ENCODE data around the gene GRHL1.

Gene GRHL1

GRCh38 chr2:10032746-10033105 lies 81.2 kb downstream of the GRHL1 start:
- TF ChIP-seq CTCF (IDR thresholded peaks at IDR 0.05; ENCODE audit: borderline replicate concordance, extremely low read depth, low read length, poor library complexity, severe bottlenecking) (no peak), EZH2 (IDR thresholded peaks at IDR 0.05; ENCODE audit: borderline replicate concordance, low read depth, low read length, severe bottlenecking) (no peak)

GRCh38 chr2:10033251-10034006 lies 81.9 kb downstream of the GRHL1 start:
- no peaks in the 10 kb centered on the region for H3K4me1 ChIP-seq (ENCODE audit: insufficient read depth, low read length)
- no peak overlapping the region for H2AFZ ChIP-seq (ENCODE audit: low read depth, low read length)
- H3K4me3 ChIP-seq (ENCODE audit: low read depth in 1 of 2, low read length in 2 of 2) = no peak overlapping the region
- no peaks in the 10 kb centered on the region for H3K79me2 ChIP-seq (ENCODE audit: insufficient read depth, low read length)
- no peak overlapping the region for H3K9ac ChIP-seq (ENCODE audit: low read depth, low read length)
- no peaks in the 10 kb centered on the region for H3K27me3 ChIP-seq (ENCODE audit: insufficient read depth, low read length, poor library complexity)
- peak; percentile 9 for DNase-seq
- no peak overlapping the region for H3K4me2 ChIP-seq (ENCODE audit: insufficient read depth, low read length)
- no peaks in the 10 kb centered on the region for H3K36me3 ChIP-seq (ENCODE audit: insufficient read depth, low read length)
- no peaks in the 10 kb centered on the region for H3K9me3 ChIP-seq (ENCODE audit: insufficient read depth, low read length, severe bottlenecking)
- ATAC-seq (ENCODE audit: insufficient read depth, low read depth) = peak; percentile 62; the same call in 2 of the 3 replicates
- no peaks in the 10 kb centered on the region for H4K20me1 ChIP-seq (ENCODE audit: insufficient read depth, low read length)
- no peak overlapping the region for H3K27ac ChIP-seq (ENCODE audit: low read length)
- TF ChIP-seq EZH2 (IDR thresholded peaks at IDR 0.05; ENCODE audit: borderline replicate concordance, low read depth, low read length, severe bottlenecking) (no peak), CTCF (IDR thresholded peaks at IDR 0.05; ENCODE audit: borderline replicate concordance, extremely low read depth, low read length, poor library complexity, severe bottlenecking) (no peak)

More at GRCh38 chr2:10032746-10033105, 81.2 kb downstream of the GRHL1 start:
- H3K36me3 ChIP-seq (ENCODE audit: insufficient read depth, low read length) = no peaks in the 10 kb centered on the region
- H3K4me1 ChIP-seq (ENCODE audit: insufficient read depth, low read length) = no peaks in the 10 kb centered on the region
- no peak overlapping the region for H3K4me2 ChIP-seq (ENCODE audit: insufficient read depth, low read length)
- H4K20me1 ChIP-seq (ENCODE audit: insufficient read depth, low read length) = no peaks in the 10 kb centered on the region
- H3K4me3 ChIP-seq (ENCODE audit: low read depth in 1 of 2, low read length in 2 of 2) = no peak overlapping the region
- H3K79me2 ChIP-seq (ENCODE audit: insufficient read depth, low read length) = no peaks in the 10 kb centered on the region
- H3K27ac ChIP-seq (ENCODE audit: low read length) = no peak overlapping the region
- no peak for DNase-seq
- H3K9ac ChIP-seq (ENCODE audit: low read depth, low read length) = no peak overlapping the region
- H3K9me3 ChIP-seq (ENCODE audit: insufficient read depth, low read length, severe bottlenecking) = no peaks in the 10 kb centered on the region
- no peak for ATAC-seq (ENCODE audit: insufficient read depth, low read depth)
- H3K27me3 ChIP-seq (ENCODE audit: insufficient read depth, low read length, poor library complexity) = no peaks in the 10 kb centered on the region
- H2AFZ ChIP-seq (ENCODE audit: low read depth, low read length) = no peak overlapping the region

- ATAC-seq (ENCODE audit: insufficient read depth, low read depth) = no peak
- Histone ChIP-seq H3K79me2 (ENCODE audit: insufficient read depth, low read length) (no peaks in the 10 kb centered on the region), H3K9ac (ENCODE audit: low read depth, low read length) (no peak overlapping the region), H3K4me2 (ENCODE audit: insufficient read depth, low read length) (no peak overlapping the region), H3K4me3 (ENCODE audit: low read depth in 1 of 2, low read length in 2 of 2) (no peak overlapping the region), H3K4me1 (ENCODE audit: insufficient read depth, low read length) (no peaks in the 10 kb centered on the region), H3K9me3 (ENCODE audit: insufficient read depth, low read length, severe bottlenecking) (no peaks in the 10 kb centered on the region), H2AFZ (ENCODE audit: low read depth, low read length) (no peak overlapping the region), H3K27ac (ENCODE audit: low read length) (no peak overlapping the region), H3K36me3 (ENCODE audit: insufficient read depth, low read length) (no peaks in the 10 kb centered on the region), H3K27me3 (ENCODE audit: insufficient read depth, low read length, poor library complexity) (no peaks in the 10 kb centered on the region), H4K20me1 (ENCODE audit: insufficient read depth, low read length) (no peaks in the 10 kb centered on the region)
- TF ChIP-seq CTCF (IDR thresholded peaks at IDR 0.05; ENCODE audit: borderline replicate concordance, extremely low read depth, low read length, poor library complexity, severe bottlenecking) = no peak
- no peak for TF ChIP-seq EZH2 (IDR thresholded peaks at IDR 0.05; ENCODE audit: borderline replicate concordance, low read depth, low read length, severe bottlenecking)
- no peak for DNase-seq
These were observed 83.0 kb downstream of the GRHL1 start for GRCh38 chr2:10034333-10035052.

Measured in DND-41 (cell line).